Activated CD4-positive, alpha-beta memory T cell treated with anti-CD3 and anti-CD28 coated beads for 36 hours (primary cell): ENCODE data around the gene CEP295NL. TPM values are rescaled to one million over a fixed set of nuclear protein-coding genes. Genes with fewer than 3 reads are reported as not detected.
A peak's percentile ranks its signal among the peaks of the same experiment; 100 is the strongest.
"Not testable (repeated sequence)": the region's sequence is repeated elsewhere in the genome, so short reads cannot be mapped to it uniquely, and the experiment has no call there.

Experiments used
- CTCF ChIA-PET: fragments of 350-600 bp; sonication (Branson Sonifier 250); formaldehyde crosslinking; loops from one replicate; lab custom pipeline; 2021; ENCODE audit warnings: antibody characterized with exemption, inconsistent platforms; lab: Charles Lee
- POLR2A ChIA-PET: fragments of 350-600 bp; sonication (Branson Sonifier 250); formaldehyde crosslinking; loops from one replicate; lab custom pipeline; 2021; ENCODE audit warnings: antibody characterized with exemption; lab: Charles Lee
- DNase-seq: peaks from one replicate; pipeline ENCODE4 v3.0.0-alpha.2; 2020
- H3K27ac Mint-ChIP-seq: one replicate; pipeline ENCODE4 v1.8.0; 2021; ENCODE audit warnings: mixed read lengths
- H3K27me3 Mint-ChIP-seq: one replicate; pipeline ENCODE4 v1.8.0; 2021; ENCODE audit warnings: mixed read lengths
- H3K36me3 Mint-ChIP-seq: one replicate; pipeline ENCODE4 v1.8.0; 2021; ENCODE audit warnings: mixed read lengths
- H3K4me1 Mint-ChIP-seq: one replicate; pipeline ENCODE4 v1.8.0; 2021; ENCODE audit warnings: low read depth, mixed read lengths
- H3K4me3 Mint-ChIP-seq: one replicate; pipeline ENCODE4 v1.8.0; 2021; ENCODE audit warnings: mild to moderate bottlenecking, mixed read lengths
- H3K9me3 Mint-ChIP-seq: one replicate; pipeline ENCODE4 v1.8.0; 2021; ENCODE audit warnings: mixed read lengths
- intact Hi-C: fragments of 100-400 bp; cut with micrococcal nuclease; formaldehyde crosslinking; loops from one replicate; pipeline ENCODE4 v1.15.1; 2023
- total RNA-seq, 2 experiments: library from RNA; stranded (reverse); gene quantifications; one replicate each; pipeline ENCODE4 v1.2.3, GENCODE V29; 2021

The CEP295NL gene
- total RNA-seq, 2 experiments from 2014 or later, result not detected

- Mint-ChIP-seq H3K9me3 (no peaks in the 10 kb centered on the region), H3K4me1 (peaks cover 15% of the 10 kb centered on the region), H3K4me3 (peak overlapping the region; percentile 23), H3K27ac (no peak overlapping the region), H3K36me3 (no peaks in the 10 kb centered on the region), H3K27me3 (peaks cover 10% of the 10 kb centered on the region)
- intact Hi-C loops, result no loop called here
- DNase-seq, result peak; percentile 46
- CTCF ChIA-PET, result interaction anchor here (5.9 kb wide), 1 partner anchor 14 kb away, joined by 28 read pairs; no protein-coding TSS in a partner anchor
- POLR2A ChIA-PET, result no interaction called here
Observed at GRCh38 chr17:78879635-78880186, 23.3 kb downstream of the CEP295NL start.

- H3K27me3 Mint-ChIP-seq, result peaks cover 10% of the 10 kb centered on the region
- H3K27ac Mint-ChIP-seq, result peak overlapping the region; percentile 30
- no peak for DNase-seq
- intact Hi-C loops, result no loop called here
- POLR2A ChIA-PET, result no interaction called here
- H3K4me3 Mint-ChIP-seq, result peak overlapping the region; percentile 24
- H3K36me3 Mint-ChIP-seq, result no peaks in the 10 kb centered on the region
- H3K4me1 Mint-ChIP-seq, result peaks cover 15% of the 10 kb centered on the region
- no peaks in the 10 kb centered on the region for H3K9me3 Mint-ChIP-seq
- CTCF ChIA-PET, result interaction anchor here (5.9 kb wide), 1 partner anchor 13 kb away, joined by 28 read pairs; no protein-coding TSS in a partner anchor
Observed at GRCh38 chr17:78878871-78879527, 24.0 kb downstream of the CEP295NL start.

- H3K9me3 Mint-ChIP-seq, result no peaks in the 10 kb centered on the region
- ChIA-PET POLR2A (no interaction called here), CTCF (interaction anchor here (5.9 kb wide), 1 partner anchor 12 kb away, joined by 28 read pairs; no protein-coding TSS in a partner anchor)
- H3K27me3 Mint-ChIP-seq, result peaks cover 9% of the 10 kb centered on the region
- H3K4me3 Mint-ChIP-seq, result no peak overlapping the region
- intact Hi-C loops, result no loop called here
- no peak for DNase-seq
- H3K4me1 Mint-ChIP-seq, result peaks cover 14% of the 10 kb centered on the region
- no peak overlapping the region for H3K27ac Mint-ChIP-seq
- H3K36me3 Mint-ChIP-seq, result no peaks in the 10 kb centered on the region
Observed at GRCh38 chr17:78878261-78878660, 24.7 kb downstream of the CEP295NL start.

GRCh38 chr17:78876954-78877517 lies 26.0 kb downstream of the CEP295NL start:
- H3K27me3 Mint-ChIP-seq, POLR2A ChIA-PET: not testable (repeated sequence)
- CTCF ChIA-PET, result interaction anchor here (5.9 kb wide), 1 partner anchor 11 kb away, joined by 28 read pairs; no protein-coding TSS in a partner anchor

GRCh38 chr17:78876094-78876597 lies 26.9 kb downstream of the CEP295NL start:
- no peak for DNase-seq
- no peak overlapping the region for H3K27ac Mint-ChIP-seq
- POLR2A ChIA-PET, result no interaction called here

More at GRCh38 chr17:78876954-78877517, 26.0 kb downstream of the CEP295NL start:
- H3K36me3 Mint-ChIP-seq, H3K27ac Mint-ChIP-seq, H3K9me3 Mint-ChIP-seq, DNase-seq, H3K4me3 Mint-ChIP-seq, intact Hi-C loops: not testable (repeated sequence)
- peaks cover 13% of the 10 kb centered on the region for H3K4me1 Mint-ChIP-seq

GRCh38 chr17:78875363-78876093 lies 27.5 kb downstream of the CEP295NL start:
- POLR2A ChIA-PET, result no interaction called here
- Mint-ChIP-seq H3K36me3 (no peaks in the 10 kb centered on the region), H3K27ac (no peak overlapping the region), H3K4me1 (peaks cover 13% of the 10 kb centered on the region), H3K4me3 (no peak overlapping the region), H3K27me3 (peaks cover 8% of the 10 kb centered on the region), H3K9me3 (no peaks in the 10 kb centered on the region)
- intact Hi-C loops, result no loop called here
- CTCF ChIA-PET, result interaction anchor here (5.9 kb wide), 1 partner anchor 10 kb away, joined by 28 read pairs; no protein-coding TSS in a partner anchor
- DNase-seq, result no peak

More at GRCh38 chr17:78876094-78876597, 26.9 kb downstream of the CEP295NL start:
- Mint-ChIP-seq H3K36me3 (no peaks in the 10 kb centered on the region), H3K27me3 (peaks cover 8% of the 10 kb centered on the region), H3K4me3 (no peak overlapping the region), H3K4me1 (peaks cover 13% of the 10 kb centered on the region), H3K9me3 (no peaks in the 10 kb centered on the region)
- intact Hi-C loops, result no loop called here
- CTCF ChIA-PET, result interaction anchor here (5.9 kb wide), 1 partner anchor 10 kb away, joined by 28 read pairs; no protein-coding TSS in a partner anchor

GRCh38 chr17:78873519-78874340 lies 29.3 kb downstream of the CEP295NL start:
- H3K9me3 Mint-ChIP-seq, result no peaks in the 10 kb centered on the region
- POLR2A ChIA-PET, result no interaction called here
- DNase-seq, result no peak

GRCh38 chr17:78872486-78872885 lies 30.5 kb downstream of the CEP295NL start:
- H3K36me3 Mint-ChIP-seq, result no peaks in the 10 kb centered on the region
- ChIA-PET POLR2A (no interaction called here), CTCF (interaction anchor here (1.4 kb wide), 1 partner anchor 99 kb away, joined by 3 read pairs; no protein-coding TSS in a partner anchor)
- H3K4me1 Mint-ChIP-seq, result no peaks in the 10 kb centered on the region
- DNase-seq, result no peak
- intact Hi-C loops, result no loop called here
- no peak overlapping the region for H3K27ac Mint-ChIP-seq
- no peak overlapping the region for H3K4me3 Mint-ChIP-seq
- H3K9me3 Mint-ChIP-seq, result no peaks in the 10 kb centered on the region
- H3K27me3 Mint-ChIP-seq, result peaks cover 3% of the 10 kb centered on the region

More at GRCh38 chr17:78873519-78874340, 29.3 kb downstream of the CEP295NL start:
- intact Hi-C loops, result no loop called here
- no peaks in the 10 kb centered on the region for H3K4me1 Mint-ChIP-seq
- no peak overlapping the region for H3K27ac Mint-ChIP-seq
- peaks cover 3% of the 10 kb centered on the region for H3K27me3 Mint-ChIP-seq
- H3K4me3 Mint-ChIP-seq, result no peak overlapping the region
- no peaks in the 10 kb centered on the region for H3K36me3 Mint-ChIP-seq
- CTCF ChIA-PET, result interaction anchor here (1.4 to 5.9 kb wide), 2 partner anchors 8 to 98 kb away, joined by 3 to 28 read pairs; no protein-coding TSS in a partner anchor

GRCh38 chr17:78870621-78871020 lies 32.4 kb downstream of the CEP295NL start:
- no peak for DNase-seq
- Mint-ChIP-seq H3K4me1 (peaks cover 3% of the 10 kb centered on the region), H3K27ac (no peak overlapping the region), H3K36me3 (no peaks in the 10 kb centered on the region), H3K4me3 (no peak overlapping the region), H3K9me3 (no peaks in the 10 kb centered on the region), H3K27me3 (peaks cover 2% of the 10 kb centered on the region)
- POLR2A ChIA-PET, result no interaction called here
- intact Hi-C loops, result no loop called here
- CTCF ChIA-PET, result no interaction called here

GRCh38 chr17:78868391-78868790 lies 34.6 kb downstream of the CEP295NL start:
- H3K27ac Mint-ChIP-seq, result no peak overlapping the region
- no peak overlapping the region for H3K4me3 Mint-ChIP-seq
- peaks cover 7% of the 10 kb centered on the region for H3K27me3 Mint-ChIP-seq
- intact Hi-C loops, result loop anchor here (10.0 kb wide), 1 partner anchor 56 kb away; the partner anchor contains the start of gene TIMP2
- H3K9me3 Mint-ChIP-seq, result no peaks in the 10 kb centered on the region
- DNase-seq, result no peak
- H3K36me3 Mint-ChIP-seq, result no peaks in the 10 kb centered on the region
- ChIA-PET POLR2A (no interaction called here), CTCF (interaction anchor here (0.9 kb wide), 1 partner anchor 23 kb away, joined by 3 read pairs; no protein-coding TSS in a partner anchor)
- peaks cover 3% of the 10 kb centered on the region for H3K4me1 Mint-ChIP-seq

GRCh38 chr17:78867046-78867445 lies 36.0 kb downstream of the CEP295NL start:
- H3K4me3 Mint-ChIP-seq, H3K27me3 Mint-ChIP-seq, H3K9me3 Mint-ChIP-seq, H3K27ac Mint-ChIP-seq, DNase-seq, H3K4me1 Mint-ChIP-seq, H3K36me3 Mint-ChIP-seq: not testable (repeated sequence)
- ChIA-PET POLR2A (interaction anchor here (0.6 kb wide), 1 partner anchor 168 kb away, joined by 5 read pairs; no protein-coding TSS in a partner anchor), CTCF (interaction anchor here (1.1 to 3.3 kb wide), 6 partner anchors 11 to 103 kb away, joined by 3 to 89 read pairs (median 10); partner anchors contain the start of gene CEP295NL)
- intact Hi-C loops, result loop anchor here (10.0 kb wide), 1 partner anchor 58 kb away; the partner anchor contains the start of gene TIMP2
